Caco-2 (cell line): ENCODE results near the gene ITM2C. TPM values are rescaled to one million over a fixed set of nuclear protein-coding genes. Genes with fewer than 3 reads are reported as not detected.

Source experiments
- BruUV-seq: library from RNA; stranded (reverse); fragments of 400-500 nt; replicated peaks from 2 replicates; lab custom pipeline; 2021; lab: Mats Ljungman, UMichigan
- CTCF ChIA-PET: fragments of 300-600 bp; sonication (Branson Sonifier 250); formaldehyde crosslinking; loops from one replicate; lab custom pipeline; 2022; ENCODE audit warnings: antibody characterized with exemption; lab: Charles Lee
- POLR2A ChIA-PET: fragments of 300-600 bp; sonication (Branson Sonifier 250); formaldehyde crosslinking; loops from one replicate; lab custom pipeline; 2022; ENCODE audit warnings: antibody characterized with exemption; lab: Charles Lee
- DNase-seq, 2 experiments: peaks; one replicate each; pipeline versions ENCODE4 v3.0.0 to v3.0.0-alpha.2; 2020 to 2022
- H3K27me3 ChIP-seq: replicated peaks from 2 replicates; pipeline ENCODE4 v1.6.0; 2011; ENCODE audit warnings: low read length; ENCODE audit not compliant: control insufficient read depth, insufficient read depth
- H3K36me3 ChIP-seq: 2 replicates; pipeline ENCODE4 v1.5.1; 2011; ENCODE audit warnings: low read length; ENCODE audit not compliant: control insufficient read depth, insufficient read depth
- H3K4me1 ChIP-seq: fragments of 250-450 bp; sonication (Bioruptor Pico); 2 replicates; pipeline ENCODE4 v1.5.1; 2020; ENCODE audit warnings: mild to moderate bottlenecking
- H3K4me3 ChIP-seq: 2 replicates; pipeline ENCODE4 v1.5.1; 2011; ENCODE audit warnings: low read depth, mild to moderate bottlenecking, control low read depth, low read length
- H3K9me3 ChIP-seq: fragments of 250-450 bp; sonication (Bioruptor Pico); 2 replicates; pipeline ENCODE4 v1.5.1; 2020; ENCODE audit warnings: mild to moderate bottlenecking, moderate library complexity
- H3K27ac Mint-ChIP-seq: one replicate; pipeline ENCODE4 v1.8.0; 2022; ENCODE audit warnings: mixed read lengths; ENCODE audit not compliant: unreplicated experiment
- H3K27me3 Mint-ChIP-seq: one replicate; pipeline ENCODE4 v1.8.0; 2022; ENCODE audit warnings: mixed read lengths; ENCODE audit not compliant: insufficient read depth, unreplicated experiment
- H3K36me3 Mint-ChIP-seq: one replicate; pipeline ENCODE4 v1.8.0; 2022; ENCODE audit warnings: mild to moderate bottlenecking, mixed read lengths; ENCODE audit not compliant: insufficient read depth, unreplicated experiment
- H3K4me1 Mint-ChIP-seq: one replicate; pipeline ENCODE4 v1.8.0; 2022; ENCODE audit warnings: low read depth, mixed read lengths; ENCODE audit not compliant: unreplicated experiment
- H3K4me3 Mint-ChIP-seq: one replicate; pipeline ENCODE4 v1.8.0; 2022; ENCODE audit warnings: mild to moderate bottlenecking, moderate library complexity, mixed read lengths; ENCODE audit not compliant: unreplicated experiment
- H3K9me3 Mint-ChIP-seq: one replicate; pipeline ENCODE4 v1.8.0; 2022; ENCODE audit warnings: mixed read lengths; ENCODE audit not compliant: unreplicated experiment
- intact Hi-C: fragments of 100-400 bp; cut with micrococcal nuclease; formaldehyde crosslinking; loops from one replicate; pipeline ENCODE4 v1.10.0; 2022; ENCODE audit not compliant: unreplicated experiment
- total RNA-seq: library from RNA; stranded (reverse); gene quantifications from 2 replicates; pipeline ENCODE4 v1.2.3, GENCODE V29; 2022
- TF ChIP-seq, protein P1 (sequence below), 2 experiments: fragments of 200-600 bp in 1 of 2; IDR thresholded peaks; 1 replicate in 1 of 2; 2 replicates in 1 of 2; pipeline versions ENCODE4 v1.5.1 to v1.8.0; 2011 to 2022; ENCODE audit warnings: antibody characterized with exemption in 1 of 2, control low read depth in 1 of 2, inconsistent platforms in 1 of 2, low read depth in 1 of 2, low read length in 1 of 2, mild to moderate bottlenecking in 1 of 2, moderate library complexity in 1 of 2; ENCODE audit not compliant: insufficient read depth in 1 of 2, severe bottlenecking in 1 of 2, unreplicated experiment in 1 of 2

The ITM2C gene
- total RNA-seq, 1 experiment from 2014 or later: 136 TPM

DNA sequence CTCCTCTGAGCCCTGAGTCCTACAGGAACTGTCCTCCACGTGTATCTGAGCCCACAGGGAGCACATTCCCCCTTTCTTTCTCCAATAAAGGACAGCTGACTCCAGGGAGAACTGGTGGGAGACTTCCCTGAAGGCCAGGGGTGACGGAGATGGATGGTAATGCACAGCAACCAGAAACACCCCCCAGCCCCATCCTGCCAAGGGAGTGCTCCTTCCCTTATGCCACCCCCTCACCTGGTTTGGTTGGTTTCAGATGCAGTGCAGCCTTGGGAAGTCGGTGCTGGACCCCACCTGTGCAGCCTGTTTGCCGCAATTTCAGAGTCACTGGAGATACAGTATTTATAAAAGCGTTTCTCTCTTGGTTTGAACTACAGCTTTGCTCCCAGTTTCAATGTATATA lies 36.3 kb downstream of the ITM2C start:
- no peaks in the 10 kb centered on the region for H3K9me3 Mint-ChIP-seq
- H3K36me3 Mint-ChIP-seq: no peaks in the 10 kb centered on the region
- CTCF ChIA-PET: interaction anchor here (1.5 to 1.7 kb wide), 2 partner anchors 76 to 86 kb away, joined by 3 to 17 read pairs; no protein-coding TSS in a partner anchor
- POLR2A ChIA-PET: no interaction called here
- no peak overlapping the region for H3K4me3 Mint-ChIP-seq
- Histone ChIP-seq H3K27me3 (no peaks in the 10 kb centered on the region), H3K4me3 (no peak overlapping the region), H3K9me3 (no peaks in the 10 kb centered on the region), H3K36me3 (no peaks in the 10 kb centered on the region), H3K4me1 (peaks cover 6% of the 10 kb centered on the region)
- BruUV-seq: no TSS peak
- no peaks in the 10 kb centered on the region for H3K27me3 Mint-ChIP-seq
- H3K27ac Mint-ChIP-seq: no peak overlapping the region
- intact Hi-C loops: no loop called here
- H3K4me1 Mint-ChIP-seq: peaks cover 11% of the 10 kb centered on the region
- TF ChIP-seq, protein P1, sequence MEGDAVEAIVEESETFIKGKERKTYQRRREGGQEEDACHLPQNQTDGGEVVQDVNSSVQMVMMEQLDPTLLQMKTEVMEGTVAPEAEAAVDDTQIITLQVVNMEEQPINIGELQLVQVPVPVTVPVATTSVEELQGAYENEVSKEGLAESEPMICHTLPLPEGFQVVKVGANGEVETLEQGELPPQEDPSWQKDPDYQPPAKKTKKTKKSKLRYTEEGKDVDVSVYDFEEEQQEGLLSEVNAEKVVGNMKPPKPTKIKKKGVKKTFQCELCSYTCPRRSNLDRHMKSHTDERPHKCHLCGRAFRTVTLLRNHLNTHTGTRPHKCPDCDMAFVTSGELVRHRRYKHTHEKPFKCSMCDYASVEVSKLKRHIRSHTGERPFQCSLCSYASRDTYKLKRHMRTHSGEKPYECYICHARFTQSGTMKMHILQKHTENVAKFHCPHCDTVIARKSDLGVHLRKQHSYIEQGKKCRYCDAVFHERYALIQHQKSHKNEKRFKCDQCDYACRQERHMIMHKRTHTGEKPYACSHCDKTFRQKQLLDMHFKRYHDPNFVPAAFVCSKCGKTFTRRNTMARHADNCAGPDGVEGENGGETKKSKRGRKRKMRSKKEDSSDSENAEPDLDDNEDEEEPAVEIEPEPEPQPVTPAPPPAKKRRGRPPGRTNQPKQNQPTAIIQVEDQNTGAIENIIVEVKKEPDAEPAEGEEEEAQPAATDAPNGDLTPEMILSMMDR (IDR thresholded peaks at IDR 0.05; ENCODE audit: insufficient read depth in 1 of 2, low read depth in 1 of 2, low read length in 1 of 2, severe bottlenecking in 1 of 2, unreplicated experiment in 1 of 2): no peak
- DNase-seq: no peak

DNA sequence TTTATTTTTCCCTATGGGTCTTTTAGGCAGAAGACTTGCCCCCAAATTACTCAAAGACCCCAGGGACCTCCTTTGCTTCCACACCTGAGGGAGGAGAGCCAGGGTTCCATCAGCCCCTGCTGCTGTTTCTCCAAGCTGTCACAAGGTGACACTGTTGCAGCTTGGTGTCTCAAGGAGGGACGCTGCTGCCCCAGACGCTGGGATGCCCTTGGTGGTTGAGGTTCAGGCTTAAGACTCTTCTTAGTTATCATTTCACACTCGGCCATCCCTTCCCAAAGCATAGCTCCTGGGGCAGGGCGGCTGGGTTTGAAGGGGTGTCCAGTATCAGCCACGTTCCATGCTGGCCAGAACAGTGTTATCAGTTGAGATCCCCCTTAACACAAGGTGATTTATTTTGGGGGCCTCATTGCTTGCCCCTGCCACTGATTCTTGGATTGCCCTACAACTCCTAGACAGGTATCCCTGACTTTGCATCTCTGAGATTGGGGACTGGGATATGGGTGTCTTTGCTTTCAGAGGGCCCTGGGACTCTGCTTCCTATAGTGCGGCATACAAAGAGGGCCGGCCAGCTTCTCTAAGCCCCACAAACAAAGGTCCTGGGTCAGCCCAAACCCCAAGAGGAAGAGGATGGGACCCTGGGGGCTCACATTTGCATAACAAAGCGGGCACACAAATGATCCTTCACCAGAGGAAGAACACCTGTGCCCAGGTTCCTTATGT lies 37.6 kb downstream of the ITM2C start:
- no peaks in the 10 kb centered on the region for H3K9me3 ChIP-seq
- no peaks in the 10 kb centered on the region for H3K4me1 ChIP-seq
- intact Hi-C loops: loop anchor here (1.0 to 2.0 kb wide), 3 partner anchors 78 to 150 kb away; no protein-coding TSS in a partner anchor
- peak; percentile 61 to 62 for DNase-seq
- Mint-ChIP-seq H3K9me3 (no peaks in the 10 kb centered on the region), H3K4me1 (peaks cover 8% of the 10 kb centered on the region), H3K36me3 (no peaks in the 10 kb centered on the region), H3K27ac (no peak overlapping the region), H3K27me3 (no peaks in the 10 kb centered on the region), H3K4me3 (no peak overlapping the region)
- TF ChIP-seq, protein P1 (IDR thresholded peaks at IDR 0.05; ENCODE audit: insufficient read depth in 1 of 2, low read depth in 1 of 2, low read length in 1 of 2, severe bottlenecking in 1 of 2, unreplicated experiment in 1 of 2): peak; percentile 73 to 86
- ChIA-PET CTCF (interaction anchor here (0.7 to 1.7 kb wide), 4 partner anchors 38 to 151 kb away, joined by 3 to 17 read pairs (median 6); partner anchors contain the start of gene ITM2C), POLR2A (no interaction called here)
- no TSS peak for BruUV-seq
- no peaks in the 10 kb centered on the region for H3K36me3 ChIP-seq
- no peak overlapping the region for H3K4me3 ChIP-seq
- H3K27me3 ChIP-seq: no peaks in the 10 kb centered on the region

DNA sequence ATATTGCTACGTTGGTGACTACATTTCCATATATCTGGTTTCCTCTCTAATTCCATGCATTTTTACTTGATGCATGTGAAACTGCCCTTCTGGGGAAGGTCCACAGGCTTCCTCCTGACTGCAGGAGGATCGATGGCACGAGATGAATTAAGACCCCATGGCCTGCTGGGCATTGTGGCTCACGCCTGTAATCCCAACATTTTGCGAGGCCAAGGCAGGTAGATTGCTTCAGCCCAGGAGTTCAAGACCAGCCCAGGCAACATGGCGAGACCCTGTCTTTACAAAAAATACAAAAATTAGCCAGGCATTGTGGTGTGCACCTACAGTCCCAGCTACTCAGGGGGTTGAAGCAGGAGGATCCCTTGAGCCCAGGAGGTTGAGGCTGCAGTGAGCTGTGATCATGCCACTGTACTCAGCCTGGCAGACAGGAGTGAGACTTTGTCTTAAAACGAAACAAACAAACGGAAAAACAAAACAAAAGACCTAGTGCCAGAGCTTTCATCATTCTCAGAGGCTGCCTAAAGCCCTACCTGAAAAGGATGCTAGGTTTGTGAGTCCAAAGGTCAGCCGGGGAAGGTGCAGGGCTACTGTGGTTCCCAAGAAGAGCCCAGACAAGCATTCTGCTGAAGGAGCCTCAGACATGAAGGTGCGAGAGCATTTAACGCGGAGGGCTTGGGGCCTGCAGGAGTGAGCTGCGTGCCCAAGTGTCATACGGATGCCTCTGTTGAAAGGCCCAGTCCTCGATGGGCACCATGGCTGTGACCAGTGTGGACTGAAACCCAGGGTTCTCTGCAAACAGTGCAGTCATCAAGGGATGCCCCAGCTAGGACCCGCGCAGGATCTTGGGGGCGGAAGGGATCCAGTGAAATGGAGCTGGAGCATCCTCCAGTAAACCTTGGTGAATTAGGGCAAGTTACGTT lies 38.7 kb downstream of the ITM2C start:
- intact Hi-C loops: loop anchor here (2.0 kb wide), 2 partner anchors 79 to 149 kb away; no protein-coding TSS in a partner anchor
- Mint-ChIP-seq H3K36me3 (no peaks in the 10 kb centered on the region), H3K27ac (no peak overlapping the region), H3K4me3 (no peak overlapping the region), H3K4me1 (peaks cover 8% of the 10 kb centered on the region), H3K9me3 (no peaks in the 10 kb centered on the region), H3K27me3 (no peaks in the 10 kb centered on the region)
- TF ChIP-seq, protein P1 (IDR thresholded peaks at IDR 0.05; ENCODE audit: insufficient read depth in 1 of 2, low read depth in 1 of 2, low read length in 1 of 2, severe bottlenecking in 1 of 2, unreplicated experiment in 1 of 2): no peak
- Histone ChIP-seq H3K4me3 (no peak overlapping the region), H3K36me3 (no peaks in the 10 kb centered on the region), H3K27me3 (no peaks in the 10 kb centered on the region), H3K9me3 (no peaks in the 10 kb centered on the region), H3K4me1 (no peaks in the 10 kb centered on the region)
- POLR2A ChIA-PET: no interaction called here
- no TSS peak for BruUV-seq
- CTCF ChIA-PET: no interaction called here
- no peak for DNase-seq
